HG03432 (cell line): ENCODE data around the gene LGI2.
A peak's percentile ranks its signal among the peaks of the same experiment; 100 is the strongest.
"Not testable (repeated sequence)": the region's sequence is repeated elsewhere in the genome, so short reads cannot be mapped to it uniquely, and the experiment has no call there.

Source experiments
- ATAC-seq: cut with Tn5 transposase; IDR thresholded peaks from one replicate; pipeline ENCODE4 v1.9.1; 2021; ENCODE audit warnings: mild to moderate bottlenecking, moderate library complexity; ENCODE audit not compliant: unreplicated experiment

The LGI2 gene

DNA sequence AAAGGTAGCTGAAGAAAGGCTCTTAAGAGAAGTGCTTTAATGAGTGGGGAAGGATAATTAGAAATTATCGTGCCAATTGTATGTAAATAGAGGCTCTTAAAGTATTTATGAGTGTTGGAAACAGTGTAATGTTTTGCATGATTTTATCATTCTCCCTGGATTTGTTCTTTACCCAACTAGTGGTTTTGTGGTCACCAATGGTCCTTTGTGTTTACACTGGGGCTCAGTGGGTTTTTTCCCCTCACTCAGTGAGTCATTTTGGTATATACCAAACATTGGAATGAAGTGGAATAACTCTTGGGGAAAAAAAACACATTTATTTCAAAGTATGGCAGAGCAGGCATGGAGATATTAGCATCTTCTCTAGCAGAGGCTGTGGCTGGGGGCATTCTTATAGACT, 20.8 kb upstream of the LGI2 start:
- no peak for ATAC-seq

DNA sequence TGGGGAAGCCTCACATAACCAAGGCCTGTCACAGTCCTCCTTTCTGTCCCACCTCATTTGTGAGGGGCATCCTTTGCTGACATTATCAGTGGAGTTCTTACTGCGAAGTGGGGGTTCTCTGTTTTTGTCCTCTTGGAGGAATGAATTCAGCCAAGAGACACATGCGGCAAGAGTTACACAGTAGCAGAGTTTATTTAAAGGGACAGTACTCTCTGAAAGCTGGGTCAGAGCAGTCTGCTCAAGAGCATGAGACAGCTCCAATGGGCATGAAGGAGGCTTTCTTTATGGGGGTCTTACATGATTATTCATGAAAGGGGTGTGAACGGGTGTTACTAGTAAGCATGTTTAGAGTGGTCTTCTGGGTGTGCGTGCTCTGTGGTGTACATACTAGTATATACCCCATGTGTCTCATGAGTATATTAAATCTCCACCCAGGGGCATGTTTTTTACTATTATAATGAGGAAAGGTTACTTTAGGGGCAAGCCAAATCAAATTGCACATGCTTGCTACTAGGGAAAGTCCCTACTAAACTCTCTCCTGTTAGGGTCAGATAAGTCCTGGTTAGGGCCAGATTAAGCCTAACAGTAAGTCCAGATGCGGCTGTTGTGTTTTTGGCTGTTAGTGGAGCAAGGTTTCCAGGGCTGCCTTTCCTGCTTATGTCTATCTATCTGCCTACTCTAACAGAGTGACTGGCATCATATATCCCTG, 19.8 kb upstream of the LGI2 start:
- ATAC-seq: no peak

DNA sequence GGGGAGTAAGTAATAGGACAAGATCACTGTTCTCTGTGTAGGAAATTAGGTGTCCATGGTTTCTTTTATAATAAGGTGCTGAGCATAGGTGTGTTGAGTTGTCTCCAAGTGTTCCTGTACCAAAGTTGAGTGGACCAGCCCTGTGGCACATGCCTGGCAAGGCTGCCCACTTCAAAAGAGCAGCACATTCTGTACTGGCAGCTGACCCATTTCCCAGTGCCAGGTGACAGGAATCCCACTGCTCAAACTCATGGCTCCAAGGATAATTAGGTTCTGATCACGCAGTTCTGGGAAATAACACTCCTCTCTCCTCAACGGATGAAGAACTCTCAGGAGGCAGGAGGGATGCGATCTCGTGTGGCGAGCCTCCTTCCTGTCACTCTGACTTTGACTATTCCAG, 12.8 kb upstream of the LGI2 start:
- ATAC-seq: no peak

DNA sequence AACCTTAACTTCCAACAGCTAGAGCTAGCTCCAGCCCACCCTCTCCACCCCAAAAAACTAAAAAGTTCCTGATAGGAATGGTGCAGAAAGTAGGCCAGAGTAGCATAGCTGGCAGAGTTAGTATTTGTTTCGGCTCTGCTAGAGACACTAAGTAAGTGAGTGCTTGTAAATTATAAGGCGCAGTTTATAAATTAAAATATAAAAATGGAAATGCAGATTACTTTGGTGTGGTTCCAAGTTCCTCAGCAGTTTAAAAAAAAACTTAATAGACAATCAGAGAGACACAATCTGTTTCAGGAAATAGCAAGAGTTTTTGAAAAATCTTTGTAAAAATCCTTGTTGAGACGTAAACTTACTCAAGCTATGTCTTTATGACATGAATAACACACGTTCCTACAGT, 2.8 kb upstream of the LGI2 start:
- no peak for ATAC-seq

DNA sequence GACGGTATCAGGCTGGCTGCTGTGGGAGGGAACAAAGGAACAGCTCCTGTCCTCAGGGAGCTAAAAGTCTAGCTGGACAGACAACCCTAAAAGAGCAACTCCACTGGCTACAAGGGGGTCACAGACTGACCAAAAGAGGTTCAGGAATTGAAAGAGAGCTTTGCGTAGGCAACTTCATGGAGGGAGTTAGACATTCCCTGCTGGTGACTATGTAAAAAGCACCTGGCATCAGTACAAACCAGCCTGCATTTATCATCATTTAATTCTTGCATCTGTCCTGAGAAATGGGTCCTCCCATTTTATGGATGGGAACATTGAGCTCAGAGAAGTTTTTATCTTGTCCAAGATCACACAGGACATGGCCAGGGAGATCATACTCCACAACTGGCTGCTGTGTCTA, 1.4 kb upstream of the LGI2 start:
- ATAC-seq: no peak

DNA sequence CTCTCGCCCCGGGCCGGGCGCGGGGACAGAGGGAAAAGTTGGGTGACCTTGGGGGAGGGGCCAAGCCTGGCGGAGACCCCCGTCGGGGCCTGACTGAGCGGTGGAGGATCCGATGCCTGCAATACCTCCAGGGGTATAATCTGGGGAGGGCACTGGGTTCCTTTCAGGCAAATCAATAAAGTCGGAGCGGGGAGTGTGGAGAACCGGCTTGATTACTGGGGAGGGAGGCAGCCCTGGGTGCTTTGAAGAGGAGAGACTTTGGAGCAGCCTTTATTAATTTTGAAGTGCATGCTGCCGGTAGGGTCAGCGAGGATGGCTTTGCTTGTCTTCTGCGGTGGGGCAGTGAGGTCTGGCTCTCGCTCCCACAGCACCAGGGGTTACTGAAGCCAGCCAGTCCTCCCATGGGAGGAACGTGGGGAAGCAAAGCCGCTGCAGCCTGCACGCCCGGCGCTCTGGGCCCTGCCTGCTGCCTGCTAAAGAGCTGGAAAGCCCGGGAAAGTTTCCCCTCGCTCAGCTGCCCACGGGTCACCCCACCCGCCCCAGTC, 403 bp upstream of the LGI2 start:
- no peak for ATAC-seq

DNA sequence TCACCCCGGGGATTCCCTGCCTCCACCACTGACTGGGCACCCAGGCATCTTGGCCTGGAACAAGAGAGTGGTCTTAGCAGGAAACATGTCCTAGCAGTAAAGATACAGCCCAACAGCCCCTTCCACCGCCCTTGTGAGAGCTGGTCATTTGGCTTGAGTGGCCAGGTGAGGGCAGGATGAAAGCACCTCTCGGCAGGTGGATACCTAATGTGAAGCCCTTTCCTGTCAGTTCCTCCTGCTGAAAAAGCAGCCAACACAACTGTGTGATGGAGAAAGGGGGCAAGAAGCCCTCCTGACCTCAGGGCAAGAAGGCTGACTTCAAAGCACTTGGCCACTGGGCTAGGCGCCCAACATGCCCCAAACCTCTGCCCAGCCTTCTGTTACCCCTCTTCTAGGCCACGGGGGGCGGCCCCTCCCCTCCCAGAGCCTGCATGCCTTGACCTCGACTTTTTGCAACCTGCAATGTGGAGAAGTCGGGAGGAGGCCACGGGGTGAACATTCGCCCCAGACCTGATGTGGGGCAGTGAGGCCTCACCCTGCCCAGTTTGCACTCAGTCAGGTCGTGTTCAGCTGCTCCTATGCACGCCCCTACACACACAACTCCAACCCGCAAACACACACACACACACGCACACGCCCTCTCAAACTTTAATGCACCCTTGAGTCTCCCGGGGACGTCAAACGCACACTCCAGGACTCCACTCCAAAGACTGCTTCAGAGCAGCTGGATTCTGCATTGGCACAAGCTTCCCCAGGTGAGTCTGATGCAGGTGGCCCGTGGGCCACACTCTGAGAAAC, 1.1 kb downstream of the LGI2 start:
- no peak for ATAC-seq

DNA sequence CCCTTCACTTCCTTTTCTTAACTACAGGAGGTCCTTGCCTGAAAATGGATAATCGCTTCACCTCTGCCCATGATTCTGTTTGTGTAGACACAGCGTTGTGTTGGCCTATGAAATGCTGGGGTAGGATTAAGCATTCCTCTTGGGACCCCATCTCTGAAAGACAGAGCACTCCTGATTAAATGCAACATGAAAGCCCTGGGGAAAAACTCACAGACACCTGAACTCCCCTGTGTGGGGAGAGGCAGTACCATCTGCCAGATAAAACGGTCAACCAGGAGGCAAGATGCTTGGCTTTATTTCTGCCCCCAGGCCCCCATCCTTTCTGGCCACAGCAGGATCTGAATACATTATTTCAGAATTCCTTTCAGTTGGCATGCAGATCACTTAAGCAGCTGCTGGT, 1.9 kb downstream of the LGI2 start:
- no peak for ATAC-seq

DNA sequence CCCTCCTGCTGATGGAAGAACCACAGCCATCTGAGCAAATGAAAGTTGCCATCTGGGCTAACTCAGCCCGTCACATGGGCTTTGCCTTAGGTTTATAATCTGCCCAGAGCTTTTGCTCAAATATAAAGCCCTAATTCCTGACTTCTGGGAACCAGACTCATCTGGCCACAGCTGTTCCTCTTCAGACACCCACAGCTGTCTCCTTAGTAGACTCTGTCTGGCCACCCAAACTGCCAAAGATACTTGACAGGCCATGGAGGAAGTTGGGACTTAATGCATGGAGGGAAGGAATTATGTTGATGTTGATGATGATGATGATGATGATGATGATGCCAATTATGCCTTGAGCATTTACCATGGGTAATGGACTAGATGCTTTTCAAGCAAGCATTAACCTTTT, 8.0 kb downstream of the LGI2 start:
- ATAC-seq: no peak

DNA sequence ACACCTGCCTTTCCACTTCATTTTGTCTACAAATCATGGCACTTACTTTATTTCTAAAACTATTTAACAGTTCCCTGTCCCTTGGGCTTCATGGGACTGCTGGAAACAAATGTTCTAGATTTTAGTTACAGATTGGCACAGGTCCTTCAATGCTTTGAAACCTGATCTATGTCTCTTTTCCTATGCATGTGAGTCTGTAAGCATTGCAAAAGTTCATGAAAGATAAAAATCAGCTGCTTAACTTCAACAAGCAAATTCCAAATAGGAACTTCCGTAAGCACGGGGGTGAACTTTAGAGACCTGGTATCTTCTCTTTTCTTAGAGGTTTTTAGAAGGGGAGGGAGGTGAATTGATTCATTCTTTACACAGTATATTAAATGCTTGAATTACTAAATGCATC, 9.5 kb downstream of the LGI2 start:
- no peak for ATAC-seq

DNA sequence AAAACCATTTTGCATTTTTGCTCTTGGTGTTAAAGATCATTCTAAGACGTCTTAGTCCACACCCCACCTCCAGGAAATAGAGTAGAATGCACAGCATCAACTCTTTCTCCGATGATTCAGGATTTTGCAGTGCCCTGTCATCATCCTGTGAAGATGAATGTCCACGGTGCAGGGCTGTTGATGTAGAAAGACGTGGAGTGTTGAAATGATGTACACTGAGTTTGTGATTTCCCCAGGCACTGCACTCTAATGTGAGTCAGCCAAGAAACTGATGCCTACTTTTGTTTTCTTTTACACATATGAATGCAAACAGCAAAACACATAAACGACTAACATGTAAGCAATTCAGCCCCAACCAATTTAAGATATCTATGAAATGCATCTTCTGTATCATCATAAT, 10.5 kb downstream of the LGI2 start:
- no peak for ATAC-seq

DNA sequence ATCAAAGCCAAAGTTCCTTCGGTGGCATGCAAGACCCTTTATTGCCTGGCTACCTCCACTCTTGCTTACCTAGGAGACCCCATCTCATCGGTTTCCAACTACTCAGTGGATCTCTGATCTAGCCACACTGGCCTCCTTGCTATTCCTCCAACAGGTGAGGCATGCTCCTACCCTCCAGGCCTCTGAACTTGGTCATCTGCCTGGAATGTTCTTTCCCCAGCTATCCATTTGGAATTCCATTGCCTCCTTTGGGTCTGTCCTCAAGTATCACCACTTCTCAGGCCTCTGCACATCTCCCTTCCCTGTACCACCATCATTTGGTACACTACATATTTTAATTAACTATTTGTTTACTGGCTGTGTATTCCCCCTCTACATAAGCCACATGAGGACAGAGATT, 11.2 kb downstream of the LGI2 start:
- ATAC-seq: no peak

DNA sequence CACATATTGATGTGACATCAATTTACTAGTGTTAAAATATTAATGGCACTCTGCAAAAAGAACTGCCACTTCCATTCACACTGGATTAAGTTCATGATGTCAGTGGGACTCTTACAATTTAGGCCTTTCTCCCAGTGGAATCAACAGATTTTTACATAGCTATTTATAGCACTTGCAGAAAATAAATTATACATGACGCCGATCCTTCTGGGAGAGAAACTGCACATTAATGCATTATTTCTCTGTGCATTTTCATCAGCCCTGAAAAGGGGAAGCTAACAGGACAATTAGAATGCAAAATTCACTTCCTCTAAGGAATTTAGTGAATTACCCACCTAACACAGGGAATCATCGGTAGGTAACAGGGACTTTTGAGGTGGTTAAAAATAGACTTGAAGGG, 15.7 kb downstream of the LGI2 start:
- no peak for ATAC-seq

DNA sequence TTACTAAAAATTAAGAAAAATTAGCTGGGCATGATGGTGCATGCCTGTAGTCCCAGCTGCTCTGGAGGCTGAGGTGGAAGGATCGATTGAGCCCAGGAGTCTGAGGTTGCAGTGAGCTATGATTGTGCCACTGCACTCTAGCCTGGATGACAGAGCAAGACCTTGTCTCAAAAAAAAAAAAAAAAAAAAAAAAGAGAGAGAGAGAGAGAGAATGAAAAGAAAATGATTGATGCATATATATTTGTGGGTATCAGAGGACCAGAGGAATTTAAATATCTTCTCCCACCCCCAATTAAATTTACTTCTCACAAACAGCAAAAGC, 16.1 kb downstream of the LGI2 start:
- not testable (repeated sequence) for ATAC-seq

DNA sequence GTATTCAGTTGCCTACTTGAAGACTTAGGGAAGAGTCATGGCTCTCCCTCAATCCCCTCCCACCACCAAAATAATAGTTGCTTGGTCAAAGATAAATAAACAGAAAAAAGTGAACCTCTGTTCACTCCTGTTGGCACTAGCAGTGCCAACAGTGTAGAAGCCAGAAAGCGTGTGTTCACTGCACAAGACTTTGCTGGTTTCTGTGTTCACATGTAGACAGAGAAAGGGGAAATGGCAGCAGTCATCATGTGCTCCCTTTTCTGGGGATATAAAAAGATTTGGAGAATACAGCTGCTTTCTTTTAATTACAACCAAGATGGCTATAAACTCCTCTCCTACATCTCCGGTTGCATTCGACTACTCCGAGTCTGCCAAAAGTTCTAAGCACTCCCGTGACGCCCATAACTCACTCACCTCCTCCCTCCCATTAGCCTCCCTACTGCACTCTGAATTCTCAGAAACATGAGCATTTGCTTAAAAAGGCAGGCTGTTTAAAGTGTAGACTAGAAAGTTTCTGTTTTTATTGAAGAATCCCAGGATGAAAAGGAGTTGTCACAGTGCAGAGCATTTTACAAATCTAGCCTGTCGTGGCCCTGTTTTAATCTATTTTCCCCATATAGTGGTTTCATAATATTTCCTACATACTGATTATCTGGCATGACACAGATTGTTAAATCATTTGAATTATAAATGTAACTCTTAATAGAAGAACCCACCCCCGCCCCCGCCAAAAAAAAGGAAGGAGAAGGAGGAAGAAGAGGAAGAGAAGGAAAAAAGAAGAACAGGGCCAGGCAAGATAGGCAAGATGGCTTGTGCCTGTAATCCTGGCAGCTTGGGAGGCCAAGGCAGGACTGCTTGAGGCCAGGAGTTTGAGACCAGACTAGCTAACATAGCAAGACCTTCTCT, 16.7 kb downstream of the LGI2 start:
- ATAC-seq: no peak

DNA sequence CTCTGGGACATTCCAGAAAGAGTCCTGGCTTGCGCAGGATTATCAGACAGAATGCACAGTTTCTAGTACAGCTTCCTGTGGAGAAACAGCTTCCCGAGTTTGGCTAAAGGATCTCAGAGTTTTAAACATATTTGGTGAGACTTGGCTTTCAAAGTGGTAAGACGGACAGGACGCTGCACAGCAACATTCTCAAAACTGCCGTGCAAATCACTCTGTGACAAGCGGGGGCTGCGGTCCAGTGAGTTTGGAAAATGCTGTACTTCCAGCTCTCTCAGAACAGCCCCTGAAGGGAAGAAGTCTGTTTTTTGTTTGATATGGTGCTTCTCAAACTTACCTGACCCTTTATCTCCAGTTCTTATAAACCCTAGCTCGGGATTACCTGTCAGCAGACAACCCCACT, 18.1 kb downstream of the LGI2 start:
- ATAC-seq: no peak

DNA sequence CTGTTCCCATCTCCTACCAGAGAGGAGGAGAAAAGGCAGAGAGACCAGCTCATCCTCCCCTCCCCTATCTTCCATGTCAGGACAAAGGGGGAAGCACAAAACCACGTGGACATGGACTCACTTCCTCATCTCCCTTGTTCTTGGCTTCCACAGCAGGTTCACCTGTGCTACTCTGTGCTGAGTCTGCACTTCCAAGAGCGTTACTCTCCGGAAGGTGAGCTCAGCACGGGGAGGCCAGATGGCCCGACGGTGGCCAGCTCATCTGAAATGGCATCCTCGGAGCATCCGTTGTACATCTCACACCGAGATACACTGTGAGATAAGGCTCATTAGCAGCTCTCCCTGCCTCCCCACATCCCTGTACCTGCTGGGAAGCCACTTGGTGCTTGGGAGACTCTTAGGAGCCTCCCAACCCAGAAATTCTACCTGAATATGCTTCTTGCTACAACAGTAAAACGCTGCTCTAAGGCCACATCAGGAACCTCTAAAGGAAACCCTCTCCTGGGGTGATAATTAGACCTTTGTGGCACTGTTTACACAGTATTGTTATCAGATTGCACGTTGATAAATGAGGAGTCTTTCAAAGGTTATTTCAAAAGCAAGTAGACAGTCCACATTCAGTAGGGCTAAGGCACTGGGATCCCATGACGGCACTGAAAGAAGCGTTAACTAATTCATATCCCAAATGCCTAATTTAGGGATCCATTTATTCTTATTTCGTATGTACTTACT, 19.4 kb downstream of the LGI2 start:
- ATAC-seq: no peak

DNA sequence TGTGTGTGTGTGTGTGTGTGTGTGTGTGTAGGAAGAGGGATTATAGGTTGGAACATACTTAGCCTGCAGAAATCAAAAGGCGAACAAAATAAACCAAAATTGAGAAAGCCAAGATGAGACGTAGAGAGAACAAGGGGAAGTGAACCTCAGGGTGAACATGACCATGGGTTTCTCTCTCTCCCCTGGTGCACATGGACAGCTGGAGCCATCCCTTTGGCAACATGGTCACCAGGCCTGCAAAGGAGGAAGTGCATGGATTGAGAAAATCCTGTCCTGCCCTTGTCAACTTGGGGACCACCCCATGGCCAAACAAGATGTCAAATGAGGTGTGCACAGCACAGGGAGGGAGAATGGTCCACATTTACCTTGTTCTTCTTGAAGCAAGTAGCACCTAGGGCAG, 23.1 kb downstream of the LGI2 start:
- ATAC-seq: no peak

DNA sequence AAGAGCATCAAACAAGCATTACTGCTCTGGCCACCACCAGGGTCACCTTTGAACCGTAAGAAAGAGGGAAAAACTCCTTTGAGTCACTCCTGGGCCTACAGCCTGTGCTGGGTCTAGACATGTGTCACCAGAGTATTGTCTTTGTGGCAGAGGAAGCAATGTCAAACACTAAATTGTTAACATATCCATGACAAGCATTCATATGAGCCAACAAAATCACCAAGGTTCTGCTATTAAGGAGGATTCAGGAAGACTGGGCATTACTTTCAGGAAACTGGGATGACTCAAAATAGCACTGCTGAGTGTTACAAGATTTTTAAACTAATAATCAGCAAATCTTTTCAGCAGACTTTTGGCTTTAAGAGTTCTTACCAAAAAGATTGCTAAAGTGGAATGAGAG, 28.1 kb downstream of the LGI2 start:
- ATAC-seq: no peak

DNA sequence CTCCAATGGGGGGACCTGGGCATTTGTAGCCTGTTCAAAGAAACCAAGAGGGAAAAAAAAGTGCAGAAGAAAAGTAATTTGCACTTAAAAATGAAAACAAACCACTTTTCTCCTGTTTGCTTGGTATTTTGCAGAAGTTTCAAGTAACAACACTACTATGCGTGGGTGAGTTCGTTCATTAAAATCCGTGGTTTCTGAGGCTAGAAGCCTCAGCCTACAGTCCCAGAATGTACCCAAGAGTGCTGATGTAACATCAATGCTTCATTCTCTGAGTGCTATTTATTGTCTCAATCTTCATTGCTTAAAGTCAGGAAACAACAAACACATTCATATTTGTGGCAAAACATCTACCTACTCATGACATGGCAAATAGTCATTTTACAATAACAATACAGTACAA, 29.2 kb downstream of the LGI2 start:
- peak; percentile 46 for ATAC-seq

DNA sequence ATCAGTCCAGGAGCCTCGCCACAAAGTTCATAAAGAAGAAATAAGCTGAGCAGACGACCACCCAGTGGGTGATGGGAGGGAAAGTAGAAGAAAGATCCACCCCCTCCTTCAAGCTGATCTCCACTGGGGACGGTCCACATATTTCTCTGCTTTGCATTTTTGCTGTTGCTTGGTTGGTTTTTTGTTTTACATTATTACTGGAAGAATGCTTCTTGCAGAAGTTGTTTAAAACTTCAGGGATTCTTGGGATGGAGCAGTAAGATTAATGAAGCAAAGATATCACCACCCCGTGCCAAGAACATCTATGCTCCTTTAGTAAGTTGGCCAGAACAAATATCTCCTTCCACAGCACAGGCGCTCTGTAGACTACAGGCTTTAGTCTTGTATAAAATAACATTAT, 30.1 kb downstream of the LGI2 start:
- no peak for ATAC-seq
